Measurements from ENCODE around the gene MYO10. TPM values are rescaled to one million over a fixed set of nuclear protein-coding genes. Genes with fewer than 3 reads are reported as not detected.

The MYO10 gene
- total and polyA plus RNA-seq, 2 of the 8 experiments (the other 6 are each of a cell fraction or from before 2014, with no cell fraction given): 21.5 to 107 TPM

DNA sequence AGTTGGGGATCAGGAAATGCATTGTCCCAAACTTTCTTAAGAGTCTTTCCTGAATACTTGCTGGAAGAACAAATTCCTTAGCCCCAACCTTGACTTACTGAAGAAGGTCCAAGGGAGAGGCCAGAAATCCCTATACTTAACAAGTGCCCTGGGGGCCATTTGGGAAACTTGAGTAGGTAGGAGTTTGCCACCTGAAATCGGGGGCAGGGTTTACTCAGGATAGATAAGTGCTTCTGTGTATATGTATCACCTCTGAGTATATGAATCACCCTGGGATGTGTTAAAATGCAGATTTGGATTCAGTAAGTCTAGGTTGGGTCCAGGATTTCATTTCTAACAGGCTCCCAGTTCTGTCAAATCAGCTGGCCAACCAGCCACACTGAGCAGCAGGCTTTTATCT, 47.9 kb upstream of the MYO10 start:
- H3K14ac ChIP-seq (ENCODE audit: insufficient read length): no peak overlapping the region
- no peak overlapping the region for H2BK5ac ChIP-seq (ENCODE audit: low read depth, low read length)
- no peak overlapping the region for H3K9ac ChIP-seq (replicated peaks in 1 of 4; ENCODE audit: extremely low read depth in 1 of 4, low read depth in 3 of 4, low read length in 3 of 4)
- no peaks in the 10 kb centered on the region for H4K20me1 ChIP-seq (replicated peaks in 1 of 2; ENCODE audit: control insufficient read depth in 1 of 2, insufficient read depth in 2 of 2, low read length in 2 of 2)
- H3K56ac ChIP-seq (replicated peaks; ENCODE audit: insufficient read length, low read depth, low read length): no peak overlapping the region
- no peak overlapping the region for H2BK15ac ChIP-seq (ENCODE audit: low read length)
- no peak for FAIRE-seq
- no peaks in the 10 kb centered on the region for H3K79me2 ChIP-seq (ENCODE audit: control insufficient read depth in 1 of 2, insufficient read depth in 2 of 2, low read length in 2 of 2)
- H3K23ac ChIP-seq (ENCODE audit: insufficient read length): no peak overlapping the region
- H4K8ac ChIP-seq (ENCODE audit: extremely low read depth, insufficient read depth, low read length): no peak overlapping the region
- no peak overlapping the region for H2BK20ac ChIP-seq (ENCODE audit: low read length)
- no peak overlapping the region for H2AFZ ChIP-seq (ENCODE audit: low read length)
- H2AK5ac ChIP-seq (ENCODE audit: low read depth, low read length): no peak overlapping the region
- no peak for TF ChIP-seq EZH2 (IDR thresholded peaks at IDR 0.05; ENCODE audit: low read depth, low read length, severe bottlenecking)
- no peak for TF ChIP-seq RNF2 (IDR thresholded peaks at IDR 0.05; ENCODE audit: borderline replicate concordance, low read depth, low read length, missing control alignments, poor library complexity, severe bottlenecking)
- TF ChIP-seq RBBP5 (IDR thresholded peaks at IDR 0.05; ENCODE audit: borderline replicate concordance, low read depth, low read length): no peak
- no peak overlapping the region for H2BK12ac ChIP-seq (ENCODE audit: low read depth, low read length)
- no peak for DNase-seq (ENCODE audit: low read depth in 1 of 2, low spot score in 2 of 2)
- no peaks in the 10 kb centered on the region for H3K27me3 ChIP-seq (replicated peaks in 1 of 4; ENCODE audit: control insufficient read depth in 3 of 4, extremely low read depth in 1 of 4, insufficient read depth in 3 of 4, low read length in 3 of 4)
- H3K4me1 ChIP-seq (replicated peaks in 1 of 4; ENCODE audit: control insufficient read depth in 3 of 4, insufficient read depth in 4 of 4, low read length in 3 of 4): no peaks in the 10 kb centered on the region
- CTCF ChIA-PET (ENCODE audit: partially characterized antibody): interaction anchor here (0.6 kb wide), 1 partner anchor 36 kb away, joined by 3 read pairs; no protein-coding TSS in a partner anchor
- H3K27ac ChIP-seq (ENCODE audit: low read depth, low read length): no peak overlapping the region
- POLR2A ChIA-PET (ENCODE audit: partially characterized antibody): no interaction called here
- H3K4ac ChIP-seq (replicated peaks; ENCODE audit: insufficient read length, low read depth, low read length): no peak overlapping the region
- H3K18ac ChIP-seq (ENCODE audit: extremely low read depth, low read length): no peak overlapping the region
- no peaks in the 10 kb centered on the region for H3K79me1 ChIP-seq (ENCODE audit: low read depth, low read length)
- no peaks in the 10 kb centered on the region for H3K36me3 ChIP-seq (ENCODE audit: control insufficient read depth in 2 of 4, insufficient read depth in 4 of 4, low read length in 3 of 4)
- H4K91ac ChIP-seq (replicated peaks; ENCODE audit: insufficient read length, low read length): no peak overlapping the region
- H2BK120ac ChIP-seq (replicated peaks; ENCODE audit: low read depth, low read length): no peak overlapping the region
- H4K5ac ChIP-seq (ENCODE audit: insufficient read length, low read depth, low read length): no peak overlapping the region
- no peaks in the 10 kb centered on the region for H3K9me3 ChIP-seq (ENCODE audit: insufficient read depth in 2 of 2, low read depth in 1 of 2, low read length in 1 of 2)
- 86% methylated on average over 1 of the region's 1 CpG; no CpG with 5 or more reads in 1 of the 2 experiments for WGBS, 2 experiments (ENCODE audit: extremely low coverage in 1 of 2, insufficient coverage in 1 of 2, insufficient read length in 1 of 2, insufficient replicate concordance in 2 of 2, low coverage in 1 of 2, low lambda C conversion rate in 2 of 2, missing lambda C conversion rate in 1 of 2)
- no peaks in the 10 kb centered on the region for H3K23me2 ChIP-seq (ENCODE audit: low read depth, low read length)
- no peak overlapping the region for H3K4me3 ChIP-seq (ENCODE audit: extremely low read depth in 1 of 4, insufficient read depth in 2 of 4, low read depth in 3 of 4, low read length in 4 of 4)
- no peak overlapping the region for H3K4me2 ChIP-seq (ENCODE audit: insufficient read depth in 1 of 2, low read depth in 2 of 2, low read length in 2 of 2)
